GM19193 (cell line): ENCODE data around the gene BASP1.

Experiments used
- POLR2A ChIP-seq: IDR thresholded peaks from 4 replicates; pipeline ENCODE4 v1.6.1; 2011; ENCODE audit not compliant: insufficient read depth, insufficient read length; ENCODE audit errors: extremely low read depth

Gene BASP1, protein sequence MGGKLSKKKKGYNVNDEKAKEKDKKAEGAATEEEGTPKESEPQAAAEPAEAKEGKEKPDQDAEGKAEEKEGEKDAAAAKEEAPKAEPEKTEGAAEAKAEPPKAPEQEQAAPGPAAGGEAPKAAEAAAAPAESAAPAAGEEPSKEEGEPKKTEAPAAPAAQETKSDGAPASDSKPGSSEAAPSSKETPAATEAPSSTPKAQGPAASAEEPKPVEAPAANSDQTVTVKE

DNA sequence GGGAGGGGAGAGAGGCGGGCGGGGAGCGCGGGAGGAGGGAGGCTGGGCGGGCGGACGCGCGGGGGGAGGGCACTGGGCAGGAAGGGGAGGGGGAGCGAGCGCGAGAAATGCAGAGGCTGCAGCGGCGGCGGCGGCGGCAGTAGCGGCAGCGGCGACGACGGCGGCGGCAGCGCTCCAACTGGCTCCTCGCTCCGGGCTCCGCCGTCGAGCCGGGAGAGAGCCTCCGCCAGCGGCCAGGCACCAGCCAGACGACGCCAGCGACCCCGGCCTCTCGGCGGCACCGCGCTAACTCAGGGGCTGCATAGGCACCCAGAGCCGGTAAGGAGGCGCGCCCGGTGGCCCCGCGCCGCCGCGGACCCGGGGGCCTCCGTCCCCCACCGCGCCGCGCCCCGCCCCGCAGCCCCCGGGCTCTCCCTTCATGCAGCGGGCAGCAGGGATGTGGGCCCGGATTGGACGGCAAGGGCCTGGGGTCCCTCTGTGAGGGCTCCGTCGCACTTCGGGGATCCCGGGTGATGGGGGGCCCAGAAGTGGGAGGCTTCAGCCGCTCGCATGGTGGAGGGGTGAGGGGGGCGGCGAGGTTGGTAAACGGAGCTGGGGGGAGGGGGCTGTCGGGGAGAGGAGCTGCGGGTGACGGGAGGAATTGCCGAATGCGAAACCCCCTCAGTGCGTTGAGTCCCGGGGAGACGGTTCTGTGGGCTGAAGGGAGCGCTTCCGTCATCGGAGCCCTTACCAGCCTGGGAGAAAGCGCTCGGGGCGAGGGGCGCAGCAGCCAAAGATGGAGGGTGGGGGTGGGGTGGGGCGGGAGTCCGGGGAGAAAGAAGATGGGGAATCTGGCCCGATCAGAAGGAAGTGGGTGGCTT, at the start of gene BASP1:
BASP1 (plus strand) TSS at position 139 of the 860 bp plus-strand sequence. CDS start 57,586 bp downstream, outside the sequence.
- peak; percentile 73 for TF ChIP-seq POLR2A

DNA sequence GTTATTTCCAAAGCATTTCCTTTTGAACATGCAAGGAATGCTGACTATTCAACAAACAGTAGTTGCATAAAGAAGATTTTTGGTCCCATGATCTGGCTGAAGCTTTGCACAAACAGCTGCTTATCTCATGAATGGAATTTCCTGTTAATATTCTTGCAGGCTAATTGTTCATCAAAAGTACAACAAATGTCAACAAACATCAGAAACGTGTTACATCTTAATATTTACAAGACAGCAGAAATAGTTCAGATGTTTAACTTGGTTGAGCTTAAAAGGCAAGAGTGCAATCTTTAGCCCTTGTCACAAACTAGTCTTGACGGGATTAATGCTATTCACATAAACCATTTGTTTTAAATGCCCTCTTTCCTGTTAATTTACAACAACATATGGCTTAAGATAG, 47.9 kb upstream of the BASP1 start:
- TF ChIP-seq POLR2A, result no peak

DNA sequence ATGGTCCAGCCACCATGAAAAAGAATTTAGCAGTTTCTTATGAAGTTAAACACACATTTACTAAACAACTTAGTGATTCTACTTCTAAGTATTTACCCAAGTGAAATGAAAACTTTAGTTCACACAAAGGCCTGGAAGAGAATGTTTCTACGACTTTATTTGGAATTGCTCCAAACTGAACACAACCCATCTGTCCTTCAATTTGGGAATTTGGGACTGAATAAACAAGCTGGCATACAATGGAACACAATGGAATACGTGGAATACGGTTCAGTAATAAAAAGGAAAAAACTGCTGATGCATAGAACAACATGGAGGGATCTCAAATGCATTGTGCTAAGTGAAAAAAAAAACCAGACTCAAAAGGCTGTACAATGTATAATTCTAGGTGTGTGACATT, 44.6 kb upstream of the BASP1 start:
- no peak for TF ChIP-seq POLR2A

DNA sequence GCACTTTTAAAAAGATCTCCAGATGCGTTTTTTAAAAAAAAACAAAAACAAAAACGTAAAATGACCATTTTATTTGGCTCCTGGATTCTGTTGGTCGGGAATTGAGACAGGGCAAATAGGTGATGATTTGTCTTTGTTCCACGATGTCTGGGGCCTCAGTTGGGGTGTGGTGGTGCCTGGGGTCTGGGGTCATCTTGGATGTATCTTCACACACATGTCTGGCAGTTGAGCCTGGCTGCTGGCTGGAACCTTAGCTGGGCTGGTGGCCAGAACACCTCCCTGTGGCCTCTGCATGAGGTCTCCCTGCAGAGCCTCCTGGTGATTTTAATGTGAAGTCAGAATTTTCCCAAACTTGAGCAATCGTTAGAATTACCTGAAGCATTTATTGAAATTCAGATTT, 42.5 kb upstream of the BASP1 start:
- TF ChIP-seq POLR2A, result no peak

DNA sequence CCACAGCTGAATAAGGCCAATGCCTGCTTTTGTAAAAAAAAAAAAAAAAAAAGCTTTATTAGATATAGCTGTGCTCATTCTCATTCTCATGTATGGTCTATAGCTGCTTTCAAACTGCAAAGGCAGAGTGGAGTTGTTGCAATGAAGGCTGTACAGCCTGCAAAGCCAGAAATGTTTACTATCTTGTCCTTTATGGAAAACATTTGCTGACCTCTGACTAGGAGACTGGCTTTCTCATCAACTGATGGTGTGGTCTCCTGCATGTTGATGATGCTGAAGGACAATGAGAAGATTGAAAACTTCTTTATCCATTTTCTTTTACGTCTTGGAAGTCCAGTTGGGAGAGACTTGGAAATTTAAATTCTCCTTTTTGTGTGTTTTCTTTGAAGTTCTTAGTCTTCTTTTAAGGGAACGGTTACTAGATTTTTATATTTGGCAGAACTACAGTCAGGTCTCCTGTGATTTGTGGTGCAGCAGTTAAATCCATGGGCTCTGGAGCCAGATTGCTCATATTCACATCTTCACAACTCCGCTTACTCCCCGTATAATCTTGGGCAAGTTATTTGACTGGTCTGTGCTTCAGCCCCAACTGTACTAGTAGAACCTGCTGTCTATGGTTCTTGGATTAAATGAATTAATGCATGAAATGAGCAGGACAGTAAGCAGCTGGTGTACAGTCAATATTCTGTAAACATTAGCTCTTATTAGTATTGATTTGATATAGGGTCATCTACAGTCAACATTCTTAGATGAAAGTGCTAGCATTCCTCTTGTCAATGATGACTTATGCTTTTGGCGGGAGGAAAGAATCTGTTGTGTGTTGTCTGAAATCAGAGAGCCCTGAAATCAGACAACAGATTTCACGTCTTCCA, 39.7 kb upstream of the BASP1 start:
- no peak for TF ChIP-seq POLR2A

DNA sequence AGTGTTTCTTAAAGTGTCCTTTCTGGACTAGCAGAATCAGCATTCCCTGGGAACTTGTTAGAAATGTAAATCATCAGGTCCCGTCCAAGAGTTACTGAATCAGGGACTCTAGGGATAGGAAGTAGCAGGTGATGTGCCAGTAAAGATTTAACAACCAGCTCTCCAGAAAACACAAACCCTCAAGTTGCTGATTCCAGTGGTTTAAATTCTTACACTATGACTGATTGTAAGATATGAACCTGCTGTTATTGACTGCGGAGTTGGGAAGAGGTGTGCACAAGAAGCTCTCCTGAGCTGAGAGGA, 39.1 kb upstream of the BASP1 start:
- TF ChIP-seq POLR2A, result no peak

DNA sequence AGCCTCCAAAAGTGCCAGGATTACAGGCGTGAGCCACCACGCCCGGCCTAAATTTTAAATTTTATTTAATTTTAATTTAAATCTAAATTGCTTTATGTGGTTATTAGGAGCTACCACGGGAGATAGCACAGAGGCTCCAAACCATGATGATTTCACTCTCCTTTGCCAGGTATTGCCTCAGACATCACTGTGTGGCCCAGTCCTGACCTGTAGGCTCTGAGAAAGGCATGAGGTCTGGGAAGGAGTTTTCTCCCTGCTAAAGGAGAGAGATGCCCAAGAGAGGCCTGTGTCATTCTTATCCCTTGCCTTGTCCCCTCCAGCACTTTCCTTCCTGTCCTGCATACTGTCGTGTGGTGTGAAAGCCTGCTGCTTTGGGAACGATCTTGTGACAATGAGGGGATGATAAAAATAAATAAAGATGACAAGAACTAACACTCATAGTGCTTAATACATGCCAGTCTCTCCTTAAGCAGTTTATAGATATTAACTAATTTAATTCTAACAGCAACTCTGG, 37.0 kb upstream of the BASP1 start:
- TF ChIP-seq POLR2A, result no peak

DNA sequence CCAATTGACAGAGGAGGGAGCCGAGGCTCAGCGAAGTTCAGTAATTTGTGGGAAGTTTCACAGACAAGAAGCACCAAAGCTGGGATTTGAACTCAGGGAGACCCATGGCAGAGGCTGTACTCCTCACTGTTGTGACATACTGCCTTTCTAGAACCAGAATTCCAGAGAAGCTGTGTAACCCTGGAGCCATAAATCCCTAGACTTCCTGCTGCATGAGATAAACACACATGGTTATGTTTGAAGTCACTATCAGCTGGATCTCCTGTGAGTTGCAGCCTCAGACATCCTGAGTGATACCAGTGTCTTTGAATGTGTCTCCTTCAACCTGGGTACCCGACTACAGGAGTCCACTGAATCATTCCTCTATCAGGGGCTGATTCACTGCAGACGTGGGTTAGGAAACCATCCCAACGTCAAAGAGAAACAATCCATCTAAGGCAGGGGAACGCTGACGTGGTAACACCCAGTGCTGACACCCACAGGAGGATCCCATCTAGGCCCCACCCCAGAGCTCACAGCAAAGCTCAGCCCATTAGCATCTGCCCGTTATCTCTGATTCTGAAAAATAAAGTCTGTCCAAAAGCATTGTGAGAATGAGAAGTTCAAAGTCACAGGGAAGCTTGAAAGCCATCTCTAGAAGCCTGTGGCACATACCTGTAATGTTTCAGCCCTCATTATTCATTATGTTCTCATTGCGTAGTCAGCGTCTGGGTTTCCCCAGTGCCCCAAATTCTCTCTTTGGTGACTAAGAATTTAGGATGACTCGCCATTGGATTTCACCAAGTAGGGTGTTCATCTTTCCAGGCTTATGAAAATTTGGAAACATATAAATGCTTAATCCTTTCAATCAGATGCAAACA, 36.3 kb upstream of the BASP1 start:
- TF ChIP-seq POLR2A, result no peak

DNA sequence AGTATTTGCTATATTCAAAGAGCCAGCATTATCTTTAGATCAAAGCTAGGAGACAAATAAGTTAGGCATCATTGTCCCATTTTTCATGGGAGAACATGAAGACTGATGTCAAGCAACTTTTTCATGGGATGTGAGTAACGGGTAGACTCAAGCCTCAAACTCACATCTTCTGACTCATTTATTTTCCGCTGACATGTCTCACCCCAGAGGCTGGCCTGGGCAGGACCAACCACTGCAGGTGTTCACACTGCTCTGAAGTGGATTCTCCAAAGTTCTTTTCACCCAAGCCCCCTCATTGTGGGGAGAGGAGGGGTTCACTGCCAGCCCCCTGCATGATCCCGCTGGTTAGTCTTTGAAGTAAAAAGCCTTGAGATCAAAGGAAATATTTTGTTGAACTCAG, 34.9 kb upstream of the BASP1 start:
- TF ChIP-seq POLR2A, result no peak

DNA sequence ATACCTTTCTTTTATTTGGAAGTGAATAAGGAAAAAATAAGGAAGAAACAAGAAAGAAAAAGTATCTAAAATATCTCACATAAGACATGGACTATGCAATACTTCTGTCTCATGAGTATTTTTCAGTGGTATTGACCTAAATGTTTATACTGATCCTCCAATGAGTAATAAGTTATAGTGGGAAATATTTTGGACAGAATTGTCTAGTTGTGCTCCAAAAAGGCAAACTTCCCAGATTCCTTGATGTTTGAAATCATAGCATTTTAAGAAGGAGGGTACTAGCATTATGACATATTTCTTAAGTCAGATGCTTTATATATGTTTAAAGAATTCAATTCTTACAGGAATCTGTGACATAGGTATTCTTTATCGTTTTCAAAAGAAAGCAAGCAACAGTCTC, 34.5 kb upstream of the BASP1 start:
- TF ChIP-seq POLR2A, result no peak

DNA sequence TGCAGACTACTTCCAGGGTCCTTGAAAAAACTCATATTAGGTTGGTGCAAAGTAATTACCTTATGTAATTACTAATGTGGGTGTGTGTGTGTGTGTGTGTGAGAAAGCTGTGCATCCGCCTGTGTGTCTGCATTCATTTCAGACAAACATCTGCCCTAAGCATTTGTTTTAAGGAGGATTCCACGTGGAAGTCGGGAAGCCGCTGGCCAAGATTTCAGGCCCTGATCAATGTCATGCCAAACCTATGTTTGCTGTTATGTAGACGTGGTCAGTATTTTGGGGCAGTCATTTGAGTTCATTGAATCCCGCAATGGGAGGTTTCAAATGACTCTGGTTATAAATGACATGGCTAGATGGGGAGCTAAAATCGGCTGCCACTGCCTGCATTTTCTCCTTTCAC, 33.6 kb upstream of the BASP1 start:
- TF ChIP-seq POLR2A, result no peak

DNA sequence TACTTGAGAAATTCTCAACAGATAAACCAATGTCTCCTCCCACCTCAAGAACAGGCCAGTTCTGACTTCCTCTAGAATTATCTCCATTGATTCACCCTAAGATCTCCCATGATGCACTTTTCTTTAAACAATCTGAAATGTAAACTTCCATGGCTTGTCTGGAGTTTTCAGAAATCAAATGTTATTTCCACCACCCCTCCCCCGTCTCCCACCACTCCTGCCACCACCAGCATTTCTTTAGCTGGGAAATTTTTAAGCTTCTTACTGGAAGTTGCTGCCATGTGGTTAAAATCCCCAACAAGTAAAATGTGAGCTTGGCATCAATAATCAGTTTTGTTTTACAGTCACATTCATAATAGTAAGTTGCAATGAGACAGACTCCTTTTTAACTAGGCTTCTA, 32.8 kb upstream of the BASP1 start:
- TF ChIP-seq POLR2A, result no peak

DNA sequence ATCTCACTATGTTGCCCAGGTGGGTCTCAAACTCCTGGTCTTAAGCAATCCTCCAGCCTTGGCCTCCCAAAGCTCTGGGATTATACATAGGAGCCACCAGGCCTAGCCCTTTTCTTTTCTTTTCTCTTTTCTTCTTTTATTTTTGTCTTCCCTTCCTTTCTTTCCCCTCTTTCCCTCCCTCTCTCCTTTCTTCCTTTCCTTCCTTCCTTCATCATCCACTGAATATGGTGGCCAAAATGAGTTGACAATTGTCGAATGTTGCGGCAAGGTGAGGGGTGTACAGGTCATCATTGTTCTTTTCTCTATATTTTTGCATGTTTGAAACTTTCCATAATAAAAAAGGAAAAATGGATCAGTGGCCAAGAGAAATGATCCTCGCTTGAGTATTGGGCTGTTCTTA, 32.1 kb upstream of the BASP1 start:
- no peak for TF ChIP-seq POLR2A

DNA sequence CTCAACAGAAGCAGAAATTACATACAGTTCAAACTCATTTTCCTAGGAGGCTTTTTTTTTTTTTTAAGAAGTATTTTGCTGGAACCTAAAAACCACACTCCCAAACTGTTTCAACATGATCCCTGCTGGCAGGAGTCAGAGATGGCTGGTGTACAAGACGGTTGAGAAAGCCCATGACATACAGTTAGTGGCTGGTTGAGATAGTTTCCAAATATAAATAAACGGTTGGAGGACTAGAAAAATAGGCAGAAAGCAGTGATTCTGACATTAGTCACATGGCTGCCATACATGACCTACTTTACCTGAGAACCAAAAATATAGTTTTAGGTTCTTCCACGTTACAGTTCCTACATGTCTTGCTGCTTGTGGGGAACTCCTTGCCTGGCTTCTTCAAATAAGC, 31.7 kb upstream of the BASP1 start:
- no peak for TF ChIP-seq POLR2A

DNA sequence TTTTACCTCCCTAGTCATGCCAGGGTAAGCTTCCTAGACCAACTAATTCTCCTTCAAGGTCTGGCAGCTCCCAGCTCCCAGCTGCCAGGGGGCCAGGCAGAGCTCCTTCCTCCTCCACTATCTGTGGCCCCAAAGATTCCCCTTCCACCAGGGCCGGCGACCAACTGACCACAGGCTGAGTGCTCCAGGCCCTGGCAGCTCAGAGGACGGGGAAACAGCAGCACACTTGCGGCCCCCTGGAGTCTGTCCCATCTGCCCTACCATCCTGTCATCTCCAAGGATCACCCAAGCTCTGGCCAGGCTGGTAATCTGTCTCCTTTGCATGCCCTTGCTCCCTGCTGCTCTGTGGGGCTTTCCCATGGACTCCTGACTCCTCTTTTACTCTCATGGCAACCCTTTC, 31.2 kb upstream of the BASP1 start:
- TF ChIP-seq POLR2A, result no peak
